ENCODE results near the gene ZNF71. TPM values are rescaled to one million over a fixed set of nuclear protein-coding genes. Genes with fewer than 3 reads are reported as not detected.

ZNF71 gene
- total RNA-seq, 2 experiments from 2014 or later, result 4.5 to 6.2 TPM

GRCh38 chr19:56639217-56639616, 44.1 kb downstream of the ZNF71 start:
- BruUV-seq (replicated peaks), result no TSS peak
- no peak for TF ChIP-seq EZH2phosphoT487 (IDR thresholded peaks at IDR 0.05; ENCODE audit: borderline replicate concordance, low read depth, low read length)
- no peak for TF ChIP-seq CTCF (conservative IDR thresholded peaks at IDR 0.05; ENCODE audit: low read length)
- no peak overlapping the region for H3K27ac ChIP-seq (ENCODE audit: low read depth, low read length, poor library complexity, severe bottlenecking)
- no peak overlapping the region for H3K4me3 ChIP-seq (ENCODE audit: low read depth, low read length, poor library complexity, severe bottlenecking)
- no peak overlapping the region for H3K4me2 ChIP-seq (ENCODE audit: low read length)
- peak; percentile 28 for DNase-seq (ENCODE audit: low spot score)
- no peaks in the 10 kb centered on the region for H3K9me3 ChIP-seq (ENCODE audit: low read length)
- no peaks in the 10 kb centered on the region for H3K4me1 ChIP-seq (ENCODE audit: insufficient read depth, low read length, poor library complexity, severe bottlenecking)
- CTCF ChIA-PET (ENCODE audit: unreplicated experiment), result no interaction called here
- no peaks in the 10 kb centered on the region for H4K20me1 ChIP-seq (ENCODE audit: insufficient read depth, low read length)
- H3K36me3 ChIP-seq (ENCODE audit: insufficient read depth, low read length), result no peaks in the 10 kb centered on the region
- POLR2A ChIA-PET, result no interaction called here
- no peaks in the 10 kb centered on the region for H3K9me2 ChIP-seq (ENCODE audit: insufficient read depth, low read length)
- intact Hi-C loops (cut with micrococcal nuclease; ENCODE audit: unreplicated experiment), result no loop called here
- no peaks in the 10 kb centered on the region for H3K79me2 ChIP-seq (ENCODE audit: insufficient read depth, low read depth, low read length)
- no peak overlapping the region for H2AFZ ChIP-seq (ENCODE audit: low read length)

DNA sequence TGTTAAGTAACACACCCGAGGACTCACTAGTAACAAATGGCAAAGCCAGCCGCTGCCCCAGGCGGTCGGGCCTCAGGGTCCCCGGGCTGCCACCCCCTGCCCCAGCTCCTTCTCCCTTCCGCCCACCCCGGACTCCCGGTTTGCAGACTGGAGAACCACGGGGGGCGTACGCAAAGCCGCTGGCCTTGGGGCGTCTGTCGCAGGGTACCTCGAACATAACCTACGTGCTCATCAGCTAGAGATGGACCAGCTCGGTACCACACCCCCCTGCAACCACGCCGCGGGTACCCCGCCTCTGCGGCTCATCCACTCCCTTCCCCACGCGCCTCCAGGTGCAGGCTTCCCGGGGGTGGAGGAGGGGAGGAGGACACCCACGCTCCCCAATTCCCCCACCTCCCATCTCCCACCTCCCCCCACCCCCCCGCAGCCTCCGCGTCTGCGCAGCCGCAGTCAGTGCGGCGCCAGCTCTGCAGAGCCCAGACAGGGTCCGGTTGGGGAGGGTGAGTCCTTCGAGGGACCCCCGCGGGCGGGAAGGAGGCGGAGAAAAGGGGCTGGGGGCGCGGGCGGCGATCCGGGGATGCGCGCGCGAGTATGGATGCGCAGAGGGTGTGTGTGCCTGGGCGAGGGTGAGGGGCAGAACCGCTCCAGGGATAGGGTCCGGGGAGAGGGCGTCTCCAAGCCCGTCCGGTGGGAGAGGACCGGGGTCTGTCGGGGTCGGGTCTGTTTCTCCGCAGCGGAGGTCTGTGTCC, 47.8 kb downstream of the ZNF71 start, which contains the start of gene SMIM17:
SMIM17 (plus strand) TSS at position 449 of the 749 bp plus-strand sequence. CDS start 2,509 bp downstream, outside the sequence.
- no TSS peak for BruUV-seq (replicated peaks)
- CTCF ChIA-PET (ENCODE audit: unreplicated experiment), result no interaction called here
- no peaks in the 10 kb centered on the region for H3K4me1 ChIP-seq (ENCODE audit: insufficient read depth, low read length, poor library complexity, severe bottlenecking)
- H3K4me2 ChIP-seq (ENCODE audit: low read length), result no peak within 1 kb of the TSS
- no peaks in the 10 kb centered on the region for H3K9me2 ChIP-seq (ENCODE audit: insufficient read depth, low read length)
- H2AFZ ChIP-seq (ENCODE audit: low read length), result no peak within 1 kb of the TSS
- H3K4me3 ChIP-seq (ENCODE audit: low read depth, low read length, poor library complexity, severe bottlenecking), result no peak within 1 kb of the TSS
- no peak for DNase-seq (ENCODE audit: low spot score)
- POLR2A ChIA-PET, result no interaction called here
- no peaks in the 10 kb centered on the region for H3K36me3 ChIP-seq (ENCODE audit: insufficient read depth, low read length)
- no peaks in the 10 kb centered on the region for H3K9me3 ChIP-seq (ENCODE audit: low read length)
- no peak within 1 kb of the TSS for H3K27ac ChIP-seq (ENCODE audit: low read depth, low read length, poor library complexity, severe bottlenecking)
- no peaks in the 10 kb centered on the region for H4K20me1 ChIP-seq (ENCODE audit: insufficient read depth, low read length)
- intact Hi-C loops (cut with micrococcal nuclease; ENCODE audit: unreplicated experiment), result no loop called here
- H3K79me2 ChIP-seq (ENCODE audit: insufficient read depth, low read depth, low read length), result no peaks in the 10 kb centered on the region
- no peak for TF ChIP-seq CTCF (conservative IDR thresholded peaks at IDR 0.05; ENCODE audit: low read length)
- no peak for TF ChIP-seq EZH2phosphoT487 (IDR thresholded peaks at IDR 0.05; ENCODE audit: borderline replicate concordance, low read depth, low read length)

DNA sequence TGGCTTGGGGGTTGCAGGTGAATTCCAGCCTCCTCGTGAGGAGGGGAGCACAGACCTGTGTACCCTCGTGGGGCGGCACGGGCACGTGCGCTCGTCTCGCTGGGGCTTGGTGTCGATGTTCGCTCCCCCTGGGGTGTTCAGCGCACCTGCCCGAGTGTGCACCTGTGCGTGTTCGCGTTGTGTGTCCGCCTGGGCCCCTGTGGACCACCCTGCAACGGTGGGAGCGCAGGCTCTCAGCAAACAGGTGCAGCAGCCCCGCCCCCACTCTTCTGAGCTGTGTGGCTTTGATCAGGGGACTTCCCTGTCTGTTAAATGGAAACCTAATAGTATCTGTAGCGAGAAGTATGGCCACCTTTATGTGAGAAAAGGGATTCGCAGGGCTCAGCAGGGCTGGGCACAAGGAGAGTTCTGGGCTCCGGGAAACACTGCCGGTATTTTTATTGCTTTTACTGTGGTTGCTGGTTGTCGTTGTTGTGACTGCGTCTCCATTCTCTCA, 48.4 kb downstream of the ZNF71 start:
- Histone ChIP-seq H3K27ac (ENCODE audit: low read depth, low read length, poor library complexity, severe bottlenecking) (no peak overlapping the region), H4K20me1 (ENCODE audit: insufficient read depth, low read length) (no peaks in the 10 kb centered on the region), H3K36me3 (ENCODE audit: insufficient read depth, low read length) (no peaks in the 10 kb centered on the region), H3K4me1 (ENCODE audit: insufficient read depth, low read length, poor library complexity, severe bottlenecking) (no peaks in the 10 kb centered on the region), H2AFZ (ENCODE audit: low read length) (no peak overlapping the region), H3K4me3 (ENCODE audit: low read depth, low read length, poor library complexity, severe bottlenecking) (no peak overlapping the region), H3K9me2 (ENCODE audit: insufficient read depth, low read length) (no peaks in the 10 kb centered on the region), H3K79me2 (ENCODE audit: insufficient read depth, low read depth, low read length) (no peaks in the 10 kb centered on the region), H3K9me3 (ENCODE audit: low read length) (no peaks in the 10 kb centered on the region), H3K4me2 (ENCODE audit: low read length) (no peak overlapping the region)
- intact Hi-C loops (cut with micrococcal nuclease; ENCODE audit: unreplicated experiment), result no loop called here
- no peak for TF ChIP-seq CTCF (conservative IDR thresholded peaks at IDR 0.05; ENCODE audit: low read length)
- TF ChIP-seq EZH2phosphoT487 (IDR thresholded peaks at IDR 0.05; ENCODE audit: borderline replicate concordance, low read depth, low read length), result no peak
- DNase-seq (ENCODE audit: low spot score), result no peak
- no TSS peak for BruUV-seq (replicated peaks)
- ChIA-PET CTCF (ENCODE audit: unreplicated experiment) (no interaction called here), POLR2A (no interaction called here)
